Stimulated activated CD8-positive, alpha-beta memory T cell treated with anti-CD3 and anti-CD28 coated beads, Interleukin-2, amount 100 ng/mL, for 48 hours (primary cell): Measurements from ENCODE around the gene IMPG1.

Source experiments
- DNase-seq, 2 donors: peaks; one replicate each; pipeline ENCODE4 v3.0.0-alpha.2; 2020; ENCODE audit warnings: low read depth in 2 of 2

IMPG1 gene, protein sequence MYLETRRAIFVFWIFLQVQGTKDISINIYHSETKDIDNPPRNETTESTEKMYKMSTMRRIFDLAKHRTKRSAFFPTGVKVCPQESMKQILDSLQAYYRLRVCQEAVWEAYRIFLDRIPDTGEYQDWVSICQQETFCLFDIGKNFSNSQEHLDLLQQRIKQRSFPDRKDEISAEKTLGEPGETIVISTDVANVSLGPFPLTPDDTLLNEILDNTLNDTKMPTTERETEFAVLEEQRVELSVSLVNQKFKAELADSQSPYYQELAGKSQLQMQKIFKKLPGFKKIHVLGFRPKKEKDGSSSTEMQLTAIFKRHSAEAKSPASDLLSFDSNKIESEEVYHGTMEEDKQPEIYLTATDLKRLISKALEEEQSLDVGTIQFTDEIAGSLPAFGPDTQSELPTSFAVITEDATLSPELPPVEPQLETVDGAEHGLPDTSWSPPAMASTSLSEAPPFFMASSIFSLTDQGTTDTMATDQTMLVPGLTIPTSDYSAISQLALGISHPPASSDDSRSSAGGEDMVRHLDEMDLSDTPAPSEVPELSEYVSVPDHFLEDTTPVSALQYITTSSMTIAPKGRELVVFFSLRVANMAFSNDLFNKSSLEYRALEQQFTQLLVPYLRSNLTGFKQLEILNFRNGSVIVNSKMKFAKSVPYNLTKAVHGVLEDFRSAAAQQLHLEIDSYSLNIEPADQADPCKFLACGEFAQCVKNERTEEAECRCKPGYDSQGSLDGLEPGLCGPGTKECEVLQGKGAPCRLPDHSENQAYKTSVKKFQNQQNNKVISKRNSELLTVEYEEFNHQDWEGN

DNA sequence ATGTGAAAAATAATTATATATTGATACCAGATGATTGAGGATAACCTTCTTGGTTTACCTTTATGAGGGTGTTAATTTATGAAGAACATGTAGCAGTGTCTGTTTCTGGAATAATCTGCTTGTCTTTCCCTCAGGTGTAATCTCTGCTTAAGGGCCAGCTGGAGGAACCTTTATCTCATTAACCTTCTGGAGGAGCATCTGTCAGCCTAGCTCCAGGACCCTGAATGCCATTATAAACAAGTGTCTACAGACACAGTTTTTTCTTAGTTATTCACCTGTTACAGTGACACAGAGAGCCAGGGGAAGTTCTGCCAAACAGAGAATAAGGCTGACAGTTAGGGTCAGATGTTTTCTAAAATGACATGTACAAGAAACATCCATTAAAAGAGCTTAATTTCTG is at the start of gene IMPG1:
IMPG1 (minus strand) TSS at position 101 of the 400 bp plus-strand sequence. CDS start 174 bp downstream, outside the sequence.
- DNase-seq, result no peak

DNA sequence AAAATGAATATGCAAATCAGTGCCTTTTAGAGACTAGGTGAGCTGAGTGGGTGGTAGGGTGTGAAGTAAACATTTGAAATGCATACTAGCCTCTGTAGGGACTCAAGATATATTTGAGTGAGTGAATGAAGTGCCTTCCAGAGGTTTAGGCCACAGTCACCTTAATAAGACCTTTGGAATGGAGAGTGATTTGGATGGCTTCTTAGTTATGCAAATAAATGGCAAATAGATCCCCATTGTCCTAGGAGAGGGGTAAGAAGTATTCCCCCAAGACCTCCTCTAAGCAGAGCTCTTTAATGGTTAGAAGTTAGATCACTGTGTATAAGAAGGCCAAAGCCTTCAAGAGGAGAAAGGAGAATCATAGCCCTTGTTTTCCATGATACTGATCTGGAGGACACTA is 47.8 kb upstream of the IMPG1 start:
- DNase-seq, result no peak

DNA sequence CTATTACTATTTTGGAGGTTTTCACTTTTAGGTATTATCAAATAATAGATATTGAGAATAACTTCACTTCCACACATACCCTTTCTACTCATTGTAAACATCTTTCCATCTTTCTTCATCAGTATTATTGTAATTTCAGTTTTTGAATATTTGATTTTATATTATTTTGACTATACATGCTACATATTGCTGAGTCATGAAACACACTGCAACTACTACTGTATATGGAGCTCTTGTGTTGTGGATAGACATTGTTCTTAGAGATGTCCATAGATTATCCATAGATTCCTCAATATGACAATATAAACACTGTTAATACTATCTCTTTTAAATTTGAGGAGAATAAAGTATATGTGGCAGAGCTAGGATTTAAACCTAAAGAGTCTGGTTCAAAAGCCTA is 819 bp upstream of the IMPG1 start:
- no peak for DNase-seq

DNA sequence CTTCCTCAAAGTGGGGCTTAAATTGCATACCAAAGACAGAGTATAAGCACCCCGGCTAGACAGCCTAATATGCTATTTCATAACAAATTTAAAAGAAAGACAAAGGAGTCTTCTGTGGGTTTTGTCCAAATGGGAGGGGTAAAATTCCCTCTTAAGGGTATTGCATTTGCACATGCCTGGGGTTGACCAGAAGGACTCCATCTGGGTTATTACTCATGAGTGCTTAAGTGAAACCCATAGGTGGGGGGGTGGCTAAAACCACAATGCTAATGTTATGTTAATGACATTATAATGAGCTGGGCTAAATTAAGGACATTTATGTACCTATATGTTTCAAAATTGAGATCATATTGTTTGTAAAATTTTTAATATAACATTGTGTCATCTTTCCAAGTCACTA is 15.0 kb downstream of the IMPG1 start:
- no peak for DNase-seq

DNA sequence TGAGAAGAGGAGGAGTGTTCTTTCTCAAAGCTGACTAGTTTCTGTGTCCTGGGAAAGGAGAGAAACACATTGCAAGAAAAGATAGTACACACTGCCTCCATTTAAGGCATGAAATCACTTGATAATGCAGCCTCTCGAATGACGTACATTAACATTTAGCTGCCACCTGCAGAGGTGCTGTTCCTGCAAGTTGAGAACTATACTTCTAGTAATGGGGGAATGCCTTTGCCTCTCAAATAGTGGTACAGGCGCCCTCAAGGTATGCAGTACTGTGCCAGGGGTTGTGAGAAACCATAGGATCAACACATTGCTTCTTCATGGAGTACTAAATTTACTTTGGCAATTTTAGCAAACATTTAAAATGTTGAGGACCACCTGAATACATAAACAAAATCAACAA is 20.1 kb downstream of the IMPG1 start:
- no peak for DNase-seq

DNA sequence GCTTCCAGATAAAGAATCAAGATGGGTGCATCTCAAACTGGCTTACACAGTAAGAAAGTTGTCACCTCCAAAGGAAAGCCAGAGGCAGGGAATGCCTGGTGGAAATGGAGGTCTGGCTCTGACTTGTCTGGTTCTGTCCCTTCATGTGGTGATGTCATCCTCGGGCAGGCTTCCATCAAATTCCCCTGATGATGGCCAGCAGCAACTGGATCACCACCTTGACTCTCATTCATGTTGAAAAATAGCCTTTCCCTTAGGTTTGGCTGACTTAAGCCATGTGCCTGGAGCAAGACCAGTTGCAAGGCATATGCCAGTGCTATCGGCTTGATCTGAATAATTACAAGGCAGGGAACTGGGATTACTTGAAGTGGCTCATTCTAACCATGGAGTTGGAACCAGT is 28.8 kb downstream of the IMPG1 start:
- no peak for DNase-seq

DNA sequence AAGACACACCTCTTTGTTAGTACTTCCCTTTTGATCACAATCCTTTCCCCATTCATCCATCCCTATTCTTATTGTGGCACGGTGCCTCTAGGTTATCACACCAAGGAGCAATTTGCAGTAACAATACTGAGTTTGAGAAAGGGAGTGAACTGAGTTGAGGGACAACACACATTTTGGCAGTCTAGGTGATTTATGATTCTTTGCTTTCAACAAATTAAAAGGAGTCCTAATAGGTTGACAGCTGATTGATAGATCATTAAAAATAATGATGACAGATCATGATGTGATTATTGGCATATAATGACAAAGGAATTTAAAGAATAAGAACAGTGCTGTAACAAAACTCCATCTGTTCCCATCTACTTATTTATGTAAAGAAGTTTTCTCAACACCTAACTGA is 36.7 kb downstream of the IMPG1 start:
- DNase-seq, result no peak

DNA sequence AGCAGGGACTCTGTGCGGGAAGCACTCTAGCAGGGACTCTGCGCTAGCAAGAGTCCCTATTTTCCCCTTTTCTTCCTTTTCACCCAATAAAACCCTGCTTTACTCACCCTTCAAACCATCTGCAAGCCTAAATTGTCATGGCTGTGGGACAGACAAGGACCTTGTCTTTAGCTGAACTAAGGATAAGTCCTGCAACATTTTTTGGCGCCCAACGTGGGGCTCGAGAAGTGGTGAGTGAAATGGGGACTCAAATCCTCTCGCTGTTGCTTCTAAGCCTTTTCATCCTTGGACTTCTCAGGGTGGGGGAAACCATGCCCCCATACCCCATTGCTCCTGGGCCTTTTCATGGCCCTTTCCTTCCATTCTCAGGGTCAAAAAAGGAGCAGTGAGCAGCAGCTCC is 46.4 kb downstream of the IMPG1 start:
- no peak for DNase-seq

DNA sequence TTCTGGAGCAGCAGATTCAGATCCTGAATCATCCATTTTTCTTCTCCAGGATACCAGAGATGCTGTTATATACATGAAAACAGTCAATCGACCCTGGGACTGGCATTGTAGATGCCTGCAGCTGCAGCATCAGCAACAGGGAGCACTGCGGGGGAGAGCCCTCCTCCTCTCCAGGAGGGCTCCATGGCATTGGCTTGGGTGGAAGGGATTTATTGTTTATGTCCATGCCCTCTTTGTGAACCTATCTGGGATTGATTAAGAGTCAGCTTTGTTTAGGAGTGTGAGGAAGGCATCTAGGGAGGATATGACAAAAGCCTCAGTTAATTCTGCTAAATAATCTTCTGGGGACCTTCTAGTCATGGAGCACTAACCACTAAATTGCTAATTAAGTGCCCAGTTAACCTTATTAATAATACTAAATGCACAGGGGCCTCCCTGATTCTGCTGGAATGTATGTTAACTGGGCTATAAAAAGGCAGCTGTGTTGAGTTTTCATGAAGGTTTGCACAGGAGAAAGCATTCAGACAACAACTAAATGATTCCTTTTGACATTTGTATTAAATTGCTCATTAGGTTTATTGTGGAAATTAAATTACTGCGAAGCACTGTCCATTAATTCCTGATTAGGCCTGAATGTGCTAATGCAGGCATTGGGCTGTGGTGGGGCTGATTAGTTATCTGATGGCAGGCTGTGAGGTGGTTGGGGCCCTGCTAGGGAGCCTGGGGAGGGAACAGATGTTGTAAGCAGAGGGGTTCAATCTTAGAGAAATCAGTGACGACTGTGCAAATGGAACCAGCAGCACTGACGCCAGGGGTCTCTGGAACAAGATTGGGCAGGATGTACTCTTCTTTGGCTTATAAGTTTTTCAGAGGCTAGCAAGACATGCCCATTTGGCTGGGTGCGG is 57.6 kb downstream of the IMPG1 start:
- no peak for DNase-seq

DNA sequence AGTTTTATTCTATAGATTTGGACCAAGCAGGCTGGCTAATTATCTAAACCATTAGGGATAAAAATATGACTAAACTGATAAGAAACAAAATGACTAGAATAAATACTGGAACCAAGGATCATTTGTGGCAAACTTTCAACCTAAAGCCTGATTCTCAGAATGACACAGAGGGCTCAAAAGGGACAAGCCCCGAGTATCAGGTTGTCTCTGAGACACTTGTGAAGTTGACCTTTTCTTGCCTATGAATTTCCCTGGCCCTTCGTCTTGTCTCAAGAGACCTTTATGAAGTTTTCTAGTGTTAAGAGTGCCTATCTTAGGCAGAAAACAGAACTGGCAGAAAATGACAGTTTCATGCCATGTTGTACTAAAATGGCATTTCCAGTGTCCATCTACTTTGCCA is 68.3 kb downstream of the IMPG1 start:
- DNase-seq, result no peak

DNA sequence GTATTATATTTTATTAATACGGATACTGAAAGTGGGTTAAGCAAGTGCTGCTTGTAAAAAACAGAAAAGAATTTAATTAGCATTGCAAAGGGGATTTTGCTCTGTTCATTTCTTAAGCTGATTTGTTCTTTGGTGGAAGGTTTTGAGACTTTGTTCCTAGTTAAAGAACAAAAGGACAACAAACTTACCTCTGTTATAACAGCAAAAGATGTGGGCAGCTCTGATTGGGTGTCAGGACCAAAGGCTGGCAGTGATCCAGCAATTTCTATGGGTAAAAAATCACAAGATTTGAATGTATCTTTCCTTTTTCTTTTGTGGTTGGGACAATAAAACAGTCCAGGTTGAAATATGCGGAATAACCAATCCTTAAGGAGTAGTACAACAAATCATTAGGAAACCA is 68.8 kb downstream of the IMPG1 start:
- no peak for DNase-seq

DNA sequence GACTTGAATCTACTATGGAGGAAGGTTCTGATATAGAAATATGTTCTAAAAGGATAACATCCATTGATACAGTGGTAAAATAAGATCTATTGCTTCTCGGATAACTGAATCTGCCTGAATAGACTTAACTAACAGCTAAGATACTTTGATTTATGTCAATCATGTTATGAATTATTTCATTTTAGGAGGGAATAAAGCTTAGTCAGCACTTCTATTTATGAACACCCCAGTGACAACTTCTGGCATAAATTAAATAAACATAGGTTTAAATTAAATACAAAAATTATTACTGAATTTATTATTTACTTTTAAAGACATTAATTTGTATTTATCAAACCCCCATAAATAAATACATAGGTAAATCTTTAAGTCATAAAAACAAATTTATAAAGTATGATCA is 69.3 kb downstream of the IMPG1 start:
- DNase-seq, result no peak

DNA sequence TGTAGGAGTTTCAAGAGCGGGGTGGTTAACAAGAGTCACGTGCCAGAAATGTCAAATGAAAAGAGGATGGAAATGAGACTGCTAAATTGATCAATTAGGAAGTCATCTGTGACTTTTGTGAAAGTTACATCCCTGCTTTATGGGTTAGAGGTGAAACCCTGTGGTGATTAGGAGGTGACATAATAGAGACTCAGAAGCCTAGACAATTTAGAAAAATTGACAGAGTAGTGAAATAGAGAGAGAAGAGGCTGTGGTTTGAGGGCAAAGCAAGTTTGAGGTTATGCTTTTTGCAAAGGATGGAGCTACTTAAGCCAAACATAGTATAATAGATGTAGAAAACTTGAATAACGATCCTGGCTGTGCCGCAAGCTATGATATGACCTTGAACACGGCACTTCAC is 71.8 kb downstream of the IMPG1 start:
- DNase-seq, result no peak

DNA sequence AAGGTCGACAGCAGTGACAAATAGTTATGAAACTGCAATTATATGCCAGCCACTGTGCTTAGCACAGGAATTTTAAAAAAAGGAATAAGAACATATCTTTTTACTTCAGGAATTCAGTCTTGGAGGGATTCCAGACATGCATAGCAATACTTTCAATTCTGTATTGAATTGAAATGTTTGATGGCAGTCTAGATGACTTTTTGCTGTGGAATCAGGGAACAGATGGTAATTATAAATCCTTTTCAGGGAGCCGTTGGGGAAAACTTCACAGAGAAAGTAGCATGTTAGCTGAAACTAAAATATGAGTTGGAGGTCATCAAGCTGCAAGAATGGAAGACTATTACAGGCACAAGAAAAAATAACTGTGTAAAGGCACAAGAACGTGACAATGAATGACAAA is 74.8 kb downstream of the IMPG1 start:
- no peak for DNase-seq

DNA sequence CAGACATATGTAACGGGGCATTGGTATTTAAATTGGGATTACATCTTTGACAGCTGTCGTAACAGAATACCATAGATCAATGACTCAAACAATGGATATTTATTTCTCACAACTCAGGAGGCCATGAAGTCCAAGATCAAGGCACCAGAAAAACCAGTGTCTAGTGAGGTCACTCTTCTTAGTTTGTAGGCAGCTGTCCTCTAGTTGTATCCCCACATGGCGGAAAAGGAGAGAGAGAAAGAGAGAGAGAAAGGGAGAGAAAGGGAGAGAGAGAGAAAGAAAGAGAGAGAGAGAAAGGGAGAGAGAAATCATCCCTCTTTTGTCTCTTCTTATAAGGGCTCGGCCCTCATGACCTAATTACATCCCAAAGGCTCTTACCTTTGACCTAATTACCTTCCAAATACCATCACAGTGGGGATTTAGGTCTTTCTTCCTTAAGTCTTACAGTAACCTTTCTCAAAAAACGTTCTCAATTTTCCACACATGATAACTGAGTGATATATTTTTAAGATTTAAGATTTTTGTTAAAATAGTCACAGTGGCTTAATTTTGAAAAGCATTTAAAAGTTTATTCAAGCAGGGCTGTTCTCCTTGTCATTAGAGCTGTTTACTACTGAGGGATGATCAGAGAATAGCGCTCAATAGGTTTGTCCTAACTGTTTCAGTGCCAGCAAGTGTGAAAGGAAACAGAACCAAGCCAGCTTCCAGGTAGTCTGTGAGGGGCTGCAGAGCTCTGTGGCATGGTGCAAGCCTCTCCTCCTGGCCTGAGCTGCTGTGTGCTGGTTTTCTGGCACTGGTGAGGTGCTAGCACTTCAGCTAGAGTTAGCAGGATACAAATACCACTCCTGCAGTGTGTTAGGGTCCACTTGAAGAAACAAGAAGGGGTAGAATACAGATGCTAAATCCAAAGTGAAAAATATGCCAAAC is 79.0 kb downstream of the IMPG1 start:
- no peak for DNase-seq

DNA sequence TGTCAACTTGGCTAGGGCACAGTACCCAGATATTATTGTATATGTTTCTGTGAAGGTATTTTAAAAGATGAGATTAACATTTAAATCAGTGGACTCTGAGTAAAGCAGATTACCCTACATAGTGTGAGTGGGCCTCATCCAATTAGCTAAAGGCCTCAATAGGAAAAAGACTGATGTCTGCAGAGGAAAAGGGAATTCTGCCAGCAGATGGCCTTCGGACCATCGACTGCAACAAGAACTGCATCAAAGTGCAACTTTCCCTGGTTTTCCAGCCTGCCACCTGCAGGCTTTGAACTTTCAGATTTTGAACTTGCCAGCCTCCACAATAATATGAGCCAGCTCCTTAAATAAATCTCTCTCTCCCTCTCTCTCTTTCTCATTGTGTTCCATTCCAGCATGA is 80.5 kb downstream of the IMPG1 start:
- DNase-seq, result no peak

DNA sequence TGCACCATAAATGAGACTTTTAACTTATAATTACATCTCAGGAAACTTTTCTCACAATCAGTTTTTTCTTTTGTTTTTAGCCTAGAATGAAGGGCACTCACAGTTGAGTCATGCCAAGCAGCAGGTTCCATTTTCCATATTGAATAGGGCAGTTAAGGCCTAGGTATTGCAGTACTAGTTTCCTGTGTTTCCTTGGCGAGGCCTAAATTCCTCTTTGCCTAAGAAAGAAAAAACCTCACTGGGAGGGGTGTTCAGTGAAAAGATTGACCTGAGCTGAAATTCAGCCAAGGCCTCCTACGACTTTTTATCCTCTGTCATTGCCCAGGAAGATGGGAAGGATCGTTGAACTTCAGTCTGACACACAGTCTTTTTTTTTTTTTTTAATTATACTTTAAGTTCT is 85.5 kb downstream of the IMPG1 start:
- no peak for DNase-seq

DNA sequence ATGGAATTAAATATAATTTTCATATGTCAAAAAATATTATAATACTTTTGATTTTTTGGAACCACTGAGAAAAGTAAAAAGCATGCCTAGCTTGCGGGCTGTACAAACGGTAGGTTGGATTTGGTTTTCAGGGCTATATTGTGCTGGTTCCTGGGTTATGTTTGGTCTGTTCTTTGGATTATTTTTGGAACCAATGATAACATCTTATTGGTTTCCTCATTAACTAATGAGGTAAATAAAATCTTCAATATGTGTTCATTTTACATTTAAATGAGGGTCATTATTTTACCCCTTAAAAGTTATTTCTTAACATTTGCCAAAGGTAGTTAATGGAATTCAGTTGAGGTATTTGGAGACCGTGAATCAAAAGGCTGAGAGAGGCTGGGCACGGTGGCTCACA is 96.6 kb downstream of the IMPG1 start:
- no peak for DNase-seq

DNA sequence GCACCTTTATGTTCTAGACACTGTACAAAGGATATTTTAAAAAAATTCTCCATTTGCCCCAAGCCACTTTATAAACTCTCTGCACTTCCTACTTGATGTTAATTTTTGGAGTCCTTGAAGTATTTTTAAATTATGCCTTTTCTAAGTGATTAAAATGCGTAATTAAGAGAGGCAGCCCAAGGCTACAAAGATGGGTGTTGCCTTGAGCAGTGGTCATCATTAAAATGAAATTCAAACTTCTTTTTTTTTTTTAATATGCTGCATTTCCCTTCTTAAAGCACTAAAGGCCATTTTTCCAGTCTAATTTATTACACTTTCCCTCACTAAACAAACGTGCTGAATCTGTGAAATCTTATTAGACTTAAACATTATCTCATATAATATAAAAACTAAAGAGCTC is 102.4 kb downstream of the IMPG1 start:
- no peak for DNase-seq

DNA sequence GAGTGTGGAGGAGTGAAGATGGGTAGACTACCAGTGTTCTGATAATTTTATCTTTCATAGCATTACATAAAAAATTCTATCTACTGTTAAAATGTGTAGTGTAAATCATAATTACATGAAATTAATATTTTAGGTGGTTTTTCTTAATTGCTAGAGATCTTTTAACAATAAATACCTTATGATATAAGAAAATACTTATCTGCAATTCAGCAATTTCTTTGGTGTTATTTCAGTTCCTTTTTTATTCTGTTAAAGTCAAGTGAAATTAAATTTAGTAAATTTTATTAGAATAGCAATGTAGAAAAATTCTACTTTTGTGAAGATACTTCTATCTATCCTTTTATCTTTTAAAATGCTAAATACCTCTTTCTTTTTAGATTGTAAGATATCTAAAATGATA is 104.3 kb downstream of the IMPG1 start:
- DNase-seq, result no peak

DNA sequence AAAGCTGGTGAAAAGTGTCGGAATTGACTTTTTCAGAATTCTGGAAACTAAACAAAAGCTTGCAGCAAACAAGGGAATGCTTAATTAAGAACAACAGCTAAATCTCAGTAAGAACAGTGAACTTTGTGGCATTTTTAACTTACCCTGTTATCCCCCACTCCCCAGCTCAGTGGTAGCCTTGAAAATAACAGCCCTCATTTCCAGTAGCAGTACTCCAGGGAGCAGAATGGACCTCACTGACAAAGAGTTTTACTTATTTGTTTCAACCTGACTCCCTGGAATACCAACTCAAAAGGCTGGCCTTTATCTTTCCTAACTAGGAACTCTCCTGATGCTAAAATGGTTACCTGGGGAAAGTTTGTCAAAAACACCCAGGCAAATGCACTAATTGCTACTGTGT is 108.9 kb downstream of the IMPG1 start:
- DNase-seq, result no peak
